ENCODE measurements around the gene LIF. TPM values are rescaled to one million over a fixed set of nuclear protein-coding genes. Genes with fewer than 3 reads are reported as not detected.
"Not testable (repeated sequence)": the region's sequence is repeated elsewhere in the genome, so short reads cannot be mapped to it uniquely, and the experiment has no call there.

Gene LIF
- total and polyA plus RNA-seq, 5 experiments from 2014 or later = not detected

GRCh38 chr22:30216272-30216671, 30.3 kb downstream of the LIF start:
- POLR2A ChIA-PET, H3K27ac Mint-ChIP-seq, H3K27me3 Mint-ChIP-seq, H3K9me3 Mint-ChIP-seq, ATAC-seq, H3K36me3 Mint-ChIP-seq, DNase-seq: not testable (repeated sequence)
- Mint-ChIP-seq H3K4me3 (peak overlapping the region in 1 of 10 donors; percentile 2), H3K4me1 (peaks cover 28 to 41% (median 33%) of the 10 kb centered on the region in 4 donors)

DNA sequence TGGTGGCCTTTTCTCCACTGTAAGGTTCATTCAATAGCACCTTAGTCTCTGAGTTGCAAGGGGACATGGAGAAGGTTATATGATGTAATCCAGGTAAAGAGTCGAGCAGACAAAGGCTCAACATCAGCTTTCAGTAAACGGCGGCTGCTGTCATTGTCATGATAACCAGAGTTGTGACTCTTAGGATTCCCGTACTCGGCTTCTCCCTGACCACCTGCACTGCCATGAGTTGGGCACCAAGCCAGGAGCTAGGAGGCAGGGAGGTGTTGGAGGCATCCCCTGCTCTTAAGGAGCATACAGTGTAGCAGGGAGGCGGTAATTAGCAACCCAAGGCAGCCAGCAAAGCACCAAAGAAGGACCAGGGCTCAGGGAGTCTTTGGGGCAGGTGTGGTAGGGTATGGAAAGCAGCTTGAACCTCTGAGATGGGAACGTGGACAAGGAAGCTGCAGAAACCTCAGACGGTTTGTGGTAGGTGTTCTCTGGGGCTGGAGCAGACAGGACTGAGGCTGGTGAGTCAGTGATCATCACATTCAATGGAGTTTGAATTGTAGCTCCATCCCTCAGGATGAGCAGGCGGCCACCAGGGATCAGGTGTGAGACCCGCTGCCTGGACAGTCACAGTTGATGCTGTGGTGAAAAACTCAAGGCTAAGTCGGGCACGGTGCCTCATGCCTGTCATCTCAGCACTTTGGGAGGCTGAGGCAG, 31.7 kb downstream of the LIF start:
- DNase-seq = no peak
- POLR2A ChIA-PET = interaction anchor here (0.7 kb wide), 1 partner anchor 83 kb away, joined by 6 read pairs; no protein-coding TSS in a partner anchor
- H3K9me3 Mint-ChIP-seq = no peaks in the 10 kb centered on the region
- H3K27me3 Mint-ChIP-seq = no peaks in the 10 kb centered on the region
- no peak overlapping the region for H3K4me3 Mint-ChIP-seq
- no peak for ATAC-seq
- H3K36me3 Mint-ChIP-seq = no peaks in the 10 kb centered on the region
- H3K4me1 Mint-ChIP-seq = peaks cover 14 to 26% (median 19%) of the 10 kb centered on the region in 4 donors
- H3K27ac Mint-ChIP-seq = peak overlapping the region in 4 of 10 donors; percentile 33 to 74 (median 64)

- no peaks in the 10 kb centered on the region for H3K27me3 Mint-ChIP-seq
- ATAC-seq = no peak
- H3K27ac Mint-ChIP-seq = peak overlapping the region in 2 of 10 donors; percentile 18 to 41
- no peak overlapping the region for H3K4me3 Mint-ChIP-seq
- POLR2A ChIA-PET = no interaction called here
- H3K36me3 Mint-ChIP-seq = no peaks in the 10 kb centered on the region
- DNase-seq = no peak
- H3K9me3 Mint-ChIP-seq = no peaks in the 10 kb centered on the region
- peaks cover 13 to 22% (median 16%) of the 10 kb centered on the region in 4 donors for H3K4me1 Mint-ChIP-seq
Observed at GRCh38 chr22:30212996-30213441, 33.5 kb downstream of the LIF start.

GRCh38 chr22:30212363-30212995, 34.1 kb downstream of the LIF start:
- POLR2A ChIA-PET = no interaction called here
- Mint-ChIP-seq H3K4me1 (peaks cover 12 to 22% (median 16%) of the 10 kb centered on the region in 4 donors), H3K4me3 (no peak overlapping the region), H3K36me3 (no peaks in the 10 kb centered on the region), H3K9me3 (no peaks in the 10 kb centered on the region), H3K27ac (peak overlapping the region in 1 of 10 donors; percentile 28), H3K27me3 (no peaks in the 10 kb centered on the region)
- ATAC-seq (no peak), DNase-seq (no peak)

DNA sequence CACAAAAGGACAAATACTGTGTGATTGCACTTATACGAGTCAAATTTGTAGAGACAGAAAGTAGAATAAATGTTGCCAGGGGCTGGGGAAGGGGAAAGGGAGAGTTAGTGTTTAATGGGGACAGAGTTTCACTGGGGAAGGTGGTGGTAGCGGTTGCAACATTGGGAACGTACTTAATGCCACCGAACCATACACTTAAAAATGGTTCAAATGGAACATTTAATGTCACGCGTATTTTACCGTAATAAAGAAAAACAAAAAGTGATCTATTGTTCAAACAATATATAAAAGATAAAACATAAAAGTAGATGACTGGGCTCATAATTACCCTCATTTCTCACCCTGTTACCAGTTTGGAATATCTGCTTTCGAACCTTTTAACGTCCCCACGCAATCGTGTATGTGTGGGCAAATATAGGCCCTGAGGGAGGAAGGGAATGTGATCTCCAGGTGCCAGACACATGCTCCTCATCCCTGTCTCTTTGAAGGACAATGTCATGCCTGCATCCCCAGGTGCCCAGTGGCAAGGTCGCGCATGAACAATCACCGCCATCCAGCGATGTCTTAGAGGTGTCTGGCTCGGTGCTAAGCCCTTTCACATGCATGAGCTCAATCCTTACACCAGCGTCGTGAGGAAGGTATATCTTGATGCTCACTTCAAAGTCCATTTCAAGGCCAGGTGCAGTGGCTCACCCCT, 35.3 kb downstream of the LIF start:
- H3K27ac Mint-ChIP-seq = no peak overlapping the region
- DNase-seq (no peak), ATAC-seq (no peak)
- H3K4me1 Mint-ChIP-seq = peaks cover 12 to 22% (median 16%) of the 10 kb centered on the region in 4 donors
- no peak overlapping the region for H3K4me3 Mint-ChIP-seq
- POLR2A ChIA-PET = no interaction called here
- no peaks in the 10 kb centered on the region for H3K9me3 Mint-ChIP-seq
- no peaks in the 10 kb centered on the region for H3K27me3 Mint-ChIP-seq
- no peaks in the 10 kb centered on the region for H3K36me3 Mint-ChIP-seq

DNA sequence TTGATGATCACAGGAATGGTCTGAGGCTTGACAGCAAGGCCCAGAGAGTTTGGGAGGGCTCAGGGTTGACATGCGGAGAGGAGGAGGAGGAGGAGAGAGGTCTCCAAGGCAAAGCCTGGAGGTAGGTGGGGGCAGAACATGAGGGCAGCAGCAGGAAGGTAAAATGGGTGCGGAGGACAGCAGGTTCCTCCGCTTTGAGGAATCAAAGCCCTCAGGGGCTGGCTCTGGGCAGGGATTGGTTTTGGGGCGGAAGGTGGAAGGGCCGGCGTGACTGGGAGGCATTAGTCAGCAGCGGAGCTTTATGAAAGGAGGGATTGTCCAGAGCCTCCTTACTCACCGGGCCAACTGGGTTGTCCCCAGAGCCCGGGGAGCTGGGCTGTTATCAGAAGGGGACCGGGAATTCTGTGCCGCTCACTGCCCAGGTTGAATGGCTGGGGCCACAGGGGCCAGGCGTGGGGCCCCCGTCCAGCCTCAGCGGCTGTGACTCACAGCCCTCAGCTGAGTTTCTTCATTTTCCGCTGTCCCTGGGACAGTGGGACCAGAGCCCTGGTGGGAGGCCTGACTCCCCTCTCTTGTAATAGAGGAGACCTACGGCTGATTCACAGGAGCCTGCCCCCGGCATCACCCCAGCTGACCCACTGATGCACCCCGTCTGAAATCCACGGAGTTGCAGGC, 36.2 kb downstream of the LIF start:
- no peak overlapping the region for H3K4me3 Mint-ChIP-seq
- POLR2A ChIA-PET = no interaction called here
- no peaks in the 10 kb centered on the region for H3K36me3 Mint-ChIP-seq
- H3K27me3 Mint-ChIP-seq = no peaks in the 10 kb centered on the region
- peaks cover 9 to 22% (median 16%) of the 10 kb centered on the region in 4 donors for H3K4me1 Mint-ChIP-seq
- no peaks in the 10 kb centered on the region for H3K9me3 Mint-ChIP-seq
- ATAC-seq (no peak), DNase-seq (no peak)
- H3K27ac Mint-ChIP-seq = no peak overlapping the region

- POLR2A ChIA-PET = no interaction called here
- Mint-ChIP-seq H3K9me3 (no peaks in the 10 kb centered on the region), H3K27ac (no peak overlapping the region), H3K27me3 (no peaks in the 10 kb centered on the region), H3K4me3 (no peak overlapping the region), H3K4me1 (peaks cover 9 to 18% (median 14%) of the 10 kb centered on the region in 4 donors), H3K36me3 (no peaks in the 10 kb centered on the region)
- ATAC-seq = no peak
- no peak for DNase-seq
Observed at GRCh38 chr22:30209642-30210041, 36.9 kb downstream of the LIF start.

DNA sequence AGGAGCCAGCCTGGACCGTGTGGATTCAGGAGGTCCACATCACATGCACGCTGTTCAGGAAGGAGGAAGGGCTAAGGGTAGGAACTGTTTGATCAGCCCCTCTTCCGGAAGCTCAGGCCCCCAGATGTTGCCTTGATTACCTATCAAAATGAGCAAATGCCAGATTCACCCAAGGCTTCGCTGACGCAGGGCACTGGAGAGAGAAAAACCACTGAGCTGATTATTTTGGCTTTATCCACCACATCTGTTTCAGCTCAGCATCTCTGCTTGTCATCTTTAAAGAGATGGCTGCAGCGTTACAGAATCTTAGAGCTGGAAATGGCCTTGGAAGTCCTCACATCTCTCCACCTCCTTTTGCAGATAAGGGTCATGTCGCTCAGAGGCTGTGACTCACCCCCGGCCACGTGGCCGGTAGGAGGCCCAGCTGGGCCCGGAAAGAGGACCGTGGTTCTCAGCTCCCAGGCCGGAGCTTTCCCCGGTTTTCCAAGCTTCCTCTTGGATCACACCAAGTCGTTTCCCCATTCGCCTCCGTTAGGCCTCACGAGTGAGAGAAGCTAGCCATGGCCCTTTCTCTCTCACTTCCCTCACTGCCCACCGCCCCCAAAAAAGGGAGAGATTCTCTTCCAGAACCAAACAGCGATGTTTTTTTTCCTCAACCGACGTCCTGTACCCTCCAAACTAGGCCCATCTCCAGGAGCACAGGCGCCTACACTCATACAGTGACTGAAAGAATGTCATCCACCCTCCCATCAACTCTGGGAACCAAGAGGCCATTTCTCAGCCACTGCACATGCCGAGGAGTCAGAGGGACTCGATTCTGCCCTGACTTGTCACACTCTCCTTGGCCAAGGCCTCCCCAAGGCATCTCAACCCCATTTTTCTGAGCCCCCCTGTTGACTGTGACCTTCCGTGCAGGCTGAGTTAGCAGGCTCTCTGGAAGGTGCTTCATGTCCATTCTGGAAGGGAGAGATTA, 37.6 kb downstream of the LIF start:
- Mint-ChIP-seq H3K9me3 (no peaks in the 10 kb centered on the region), H3K4me1 (peaks cover 9 to 18% (median 12%) of the 10 kb centered on the region in 4 donors), H3K36me3 (no peaks in the 10 kb centered on the region), H3K27ac (peak overlapping the region in 4 of 10 donors; percentile 37 to 88 (median 51)), H3K4me3 (no peak overlapping the region), H3K27me3 (no peaks in the 10 kb centered on the region)
- DNase-seq = no peak
- POLR2A ChIA-PET = interaction anchor here (0.6 kb wide), 1 partner anchor 79 kb away, joined by 3 read pairs; no protein-coding TSS in a partner anchor
- no peak for ATAC-seq

GRCh38 chr22:30206944-30207343, 39.6 kb downstream of the LIF start:
- Mint-ChIP-seq H3K36me3 (no peaks in the 10 kb centered on the region), H3K4me1 (peaks cover 4 to 5% (median 5%) of the 10 kb centered on the region in 4 donors), H3K27ac (no peak overlapping the region), H3K27me3 (no peaks in the 10 kb centered on the region), H3K4me3 (no peak overlapping the region), H3K9me3 (no peaks in the 10 kb centered on the region)
- POLR2A ChIA-PET = no interaction called here
- ATAC-seq = no peak
- DNase-seq = no peak

GRCh38 chr22:30205281-30206115, 41.1 kb downstream of the LIF start:
- H3K9me3 Mint-ChIP-seq = no peaks in the 10 kb centered on the region
- peaks cover 4 to 5% (median 5%) of the 10 kb centered on the region in 4 donors for H3K4me1 Mint-ChIP-seq
- no peaks in the 10 kb centered on the region for H3K36me3 Mint-ChIP-seq

DNA sequence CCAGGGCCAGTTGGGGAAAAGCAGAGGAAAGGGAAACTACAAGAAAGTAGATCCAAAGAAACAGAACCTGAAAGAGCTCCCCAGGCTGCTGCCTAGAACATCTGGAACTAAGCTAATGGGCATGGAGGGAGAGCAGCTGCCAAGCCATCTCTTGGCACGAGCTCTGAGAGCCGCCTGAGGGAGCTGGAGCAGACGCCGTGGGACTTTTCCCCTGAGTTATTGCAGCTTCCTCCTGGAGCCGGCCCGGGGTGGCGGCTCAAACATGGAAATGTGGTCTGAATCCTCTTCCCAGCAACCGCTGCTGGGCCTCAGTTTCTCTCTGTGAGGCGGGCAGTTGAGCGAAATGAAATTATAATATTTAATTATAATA, 41.8 kb downstream of the LIF start:
- ATAC-seq = no peak
- Mint-ChIP-seq H3K36me3 (no peaks in the 10 kb centered on the region), H3K27me3 (no peaks in the 10 kb centered on the region), H3K9me3 (no peaks in the 10 kb centered on the region), H3K4me1 (peaks cover 4 to 5% (median 5%) of the 10 kb centered on the region in 4 donors), H3K4me3 (no peak overlapping the region), H3K27ac (no peak overlapping the region)
- POLR2A ChIA-PET = no interaction called here
- no peak for DNase-seq

More at GRCh38 chr22:30205281-30206115, 41.1 kb downstream of the LIF start:
- no peak for DNase-seq
- Mint-ChIP-seq H3K27me3 (no peaks in the 10 kb centered on the region), H3K27ac (no peak overlapping the region), H3K4me3 (no peak overlapping the region)
- POLR2A ChIA-PET = no interaction called here
- ATAC-seq = no peak
